ENCODE data around the gene CAMSAP1. TPM values are rescaled to one million over a fixed set of nuclear protein-coding genes. Genes with fewer than 3 reads are reported as not detected.
"Not testable (repeated sequence)": the region's sequence is repeated elsewhere in the genome, so short reads cannot be mapped to it uniquely, and the experiment has no call there.

Gene CAMSAP1
- total RNA-seq, 1 experiment from 2014 or later: 52.7 TPM

GRCh38 chr9:135947582-135947981, 40.2 kb upstream of the CAMSAP1 start:
- no CpG with 5 or more reads among the region's 18 CpGs for WGBS (ENCODE audit: extremely low coverage, insufficient read length, low lambda C conversion rate)

GRCh38 chr9:135947105-135947504, 39.8 kb upstream of the CAMSAP1 start:
- H2BK15ac ChIP-seq (ENCODE audit: low read depth, low read length); H3K79me1 ChIP-seq (ENCODE audit: insufficient read depth, low read depth, low read length, poor library complexity, severe bottlenecking); H2AK5ac ChIP-seq (ENCODE audit: insufficient read length, low read length); H3K23ac ChIP-seq (ENCODE audit: insufficient read length, low read depth, low read length); H3K9ac ChIP-seq (ENCODE audit: extremely low read depth, insufficient read length, low read length); H2BK12ac ChIP-seq (ENCODE audit: insufficient read length, low read depth, low read length); H3K27me3 ChIP-seq (ENCODE audit: insufficient read depth, low read length); H3K14ac ChIP-seq (ENCODE audit: insufficient read depth, low read length); H3T11ph ChIP-seq (ENCODE audit: low read length); H3K4me1 Mint-ChIP-seq; H2AFZ ChIP-seq (ENCODE audit: low read length); H2BK20ac ChIP-seq (ENCODE audit: low read depth, low read length, poor library complexity, severe bottlenecking); H3K27ac Mint-ChIP-seq; H4K8ac ChIP-seq (replicated peaks; ENCODE audit: insufficient read length, low read depth, low read length); H2BK120ac ChIP-seq (ENCODE audit: low read depth, low read length, poor library complexity, severe bottlenecking); H4K5ac ChIP-seq (ENCODE audit: insufficient read length, low read depth, low read length); H4K20me1 ChIP-seq (ENCODE audit: control insufficient read depth, insufficient read depth, insufficient read length); H3K9me3 Mint-ChIP-seq; H3K4ac ChIP-seq (ENCODE audit: low read depth, low read length); H3K56ac ChIP-seq (ENCODE audit: insufficient read length, low read depth, low read length); H3K4me1 ChIP-seq (ENCODE audit: insufficient read depth, low read length); H3K23me2 ChIP-seq (ENCODE audit: insufficient read length, low read depth, low read length, poor library complexity, severe bottlenecking); H2BK5ac ChIP-seq (ENCODE audit: insufficient read length, low read length); DNase-seq; H3K4me3 Mint-ChIP-seq; H3K9me3 ChIP-seq (ENCODE audit: control insufficient read depth, low read depth, low read length); H3K18ac ChIP-seq (ENCODE audit: insufficient read length, low read depth, low read length); H4K91ac ChIP-seq (ENCODE audit: insufficient read length, low read depth, low read length); H3K79me2 ChIP-seq (ENCODE audit: insufficient read depth, low read length); H3K27me3 Mint-ChIP-seq (ENCODE audit: low read depth); H3K4me2 ChIP-seq (ENCODE audit: insufficient read depth, insufficient read length, low read length); H3K27ac ChIP-seq (ENCODE audit: insufficient read length, low read depth, low read length): not testable (repeated sequence)
- WGBS (ENCODE audit: extremely low coverage, insufficient read length, low lambda C conversion rate): no CpG with 5 or more reads among the region's 19 CpGs
- H3K36me3 Mint-ChIP-seq (ENCODE audit: insufficient read depth in 1 of 3, low read depth in 3 of 3): peaks cover 27 to 75% (median 70%) of the 10 kb centered on the region in 3 experiments

More at GRCh38 chr9:135947582-135947981, 40.2 kb upstream of the CAMSAP1 start:
- Mint-ChIP-seq H3K4me3 (no peak overlapping the region), H3K27me3 (ENCODE audit: low read depth) (no peaks in the 10 kb centered on the region), H3K9me3 (no peaks in the 10 kb centered on the region), H3K27ac (peak overlapping the region in 1 of 3 experiments; percentile 20; a peak in 2 of 7 replicates), H3K36me3 (ENCODE audit: insufficient read depth in 1 of 3, low read depth in 3 of 3) (peaks cover 30 to 80% (median 74%) of the 10 kb centered on the region in 3 experiments), H3K4me1 (no peaks in the 10 kb centered on the region)
- no peak overlapping the region for H4K91ac ChIP-seq (ENCODE audit: insufficient read length, low read depth, low read length)
- H2BK20ac ChIP-seq (ENCODE audit: low read depth, low read length, poor library complexity, severe bottlenecking): no peak overlapping the region
- no peak overlapping the region for H4K8ac ChIP-seq (replicated peaks; ENCODE audit: insufficient read length, low read depth, low read length)
- H2AK5ac ChIP-seq (ENCODE audit: insufficient read length, low read length): no peak overlapping the region
- no peaks in the 10 kb centered on the region for H3K27me3 ChIP-seq (ENCODE audit: insufficient read depth, low read length)
- H3K4me2 ChIP-seq (ENCODE audit: insufficient read depth, insufficient read length, low read length): no peak overlapping the region
- H2BK120ac ChIP-seq (ENCODE audit: low read depth, low read length, poor library complexity, severe bottlenecking): no peak overlapping the region
- H3K4ac ChIP-seq (ENCODE audit: low read depth, low read length): no peak overlapping the region
- no peak overlapping the region for H3K14ac ChIP-seq (ENCODE audit: insufficient read depth, low read length)
- H4K20me1 ChIP-seq (ENCODE audit: control insufficient read depth, insufficient read depth, insufficient read length): no peaks in the 10 kb centered on the region
- no peak overlapping the region for H3K56ac ChIP-seq (ENCODE audit: insufficient read length, low read depth, low read length)
- no peaks in the 10 kb centered on the region for H3K23me2 ChIP-seq (ENCODE audit: insufficient read length, low read depth, low read length, poor library complexity, severe bottlenecking)
- no peak overlapping the region for H3K18ac ChIP-seq (ENCODE audit: insufficient read length, low read depth, low read length)
- H3K9ac ChIP-seq (ENCODE audit: extremely low read depth, insufficient read length, low read length): no peak overlapping the region
- no peak overlapping the region for H3K23ac ChIP-seq (ENCODE audit: insufficient read length, low read depth, low read length)
- no peak overlapping the region for H3T11ph ChIP-seq (ENCODE audit: low read length)
- H2BK5ac ChIP-seq (ENCODE audit: insufficient read length, low read length): no peak overlapping the region
- no peak overlapping the region for H3K27ac ChIP-seq (ENCODE audit: insufficient read length, low read depth, low read length)
- no peak overlapping the region for H2BK12ac ChIP-seq (ENCODE audit: insufficient read length, low read depth, low read length)
- H2AFZ ChIP-seq (ENCODE audit: low read length): no peak overlapping the region
- H3K79me2 ChIP-seq (ENCODE audit: insufficient read depth, low read length): 0 out of 2 replicates have a peak, but pooled peaks cover 1% of the 10 kb centered on the region
- H3K79me1 ChIP-seq (ENCODE audit: insufficient read depth, low read depth, low read length, poor library complexity, severe bottlenecking): no peaks in the 10 kb centered on the region
- H3K4me1 ChIP-seq (ENCODE audit: insufficient read depth, low read length): no peaks in the 10 kb centered on the region
- no peaks in the 10 kb centered on the region for H3K9me3 ChIP-seq (ENCODE audit: control insufficient read depth, low read depth, low read length)
- H4K5ac ChIP-seq (ENCODE audit: insufficient read length, low read depth, low read length): no peak overlapping the region
- no peak for DNase-seq
- no peak overlapping the region for H2BK15ac ChIP-seq (ENCODE audit: low read depth, low read length)
- no peak for TF ChIP-seq CTCF (conservative IDR thresholded peaks at IDR 0.05)

Measured in H9 (cell line).